ENCODE data around the gene TFAP2B.

The TFAP2B gene

DNA sequence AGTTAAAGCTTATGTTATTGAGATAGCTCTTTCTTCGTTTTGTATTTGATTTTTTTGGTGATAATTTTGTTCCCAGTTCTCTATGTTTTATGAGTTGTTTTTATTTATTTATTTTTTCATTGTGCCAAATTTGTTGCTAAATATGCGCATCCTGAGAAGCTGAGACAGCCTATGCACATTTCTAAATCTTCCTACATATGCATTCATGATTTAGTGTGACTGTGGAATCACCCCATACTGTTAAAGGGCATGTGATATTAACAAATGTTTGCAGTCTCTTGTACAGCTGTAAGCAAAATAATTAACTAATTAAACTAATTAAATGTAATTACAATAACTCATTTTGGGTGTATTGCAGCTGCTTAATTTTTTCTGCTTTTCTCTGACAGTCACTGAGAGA lies 10.4 kb downstream of the TFAP2B start:
- Mint-ChIP-seq H3K27ac (ENCODE audit: low read depth) (no peak overlapping the region), H3K27me3 (peaks cover 49% of the 10 kb centered on the region)

GRCh38 chr6:50829898-50830444 lies 11.3 kb downstream of the TFAP2B start:
- no peaks in the 10 kb centered on the region for H3K36me3 Mint-ChIP-seq (ENCODE audit: insufficient read depth)
- peaks cover 49% of the 10 kb centered on the region for H3K27me3 Mint-ChIP-seq
- H3K4me1 Mint-ChIP-seq: no peaks in the 10 kb centered on the region
- no peak for DNase-seq (ENCODE audit: low spot score in 2 of 2)
- no peak overlapping the region for H3K27ac Mint-ChIP-seq (ENCODE audit: low read depth)
- H3K4me3 Mint-ChIP-seq: no peak overlapping the region
- ATAC-seq (replicated peaks; ENCODE audit: extremely low read depth, poor library complexity, severe bottlenecking): no peak
- peaks cover 11% of the 10 kb centered on the region for H3K9me3 Mint-ChIP-seq

More for the DNA sequence above, 10.4 kb downstream of the TFAP2B start:
- Mint-ChIP-seq H3K36me3 (ENCODE audit: insufficient read depth) (no peaks in the 10 kb centered on the region), H3K9me3 (peaks cover 11% of the 10 kb centered on the region), H3K4me3 (no peak overlapping the region), H3K4me1 (no peaks in the 10 kb centered on the region)
- DNase-seq (ENCODE audit: low spot score in 2 of 2) (no peak), ATAC-seq (replicated peaks; ENCODE audit: extremely low read depth, poor library complexity, severe bottlenecking) (no peak)

GRCh38 chr6:50831186-50831585 lies 12.5 kb downstream of the TFAP2B start:
- H3K4me3 Mint-ChIP-seq: no peak overlapping the region
- no peak overlapping the region for H3K27ac Mint-ChIP-seq (ENCODE audit: low read depth)
- H3K36me3 Mint-ChIP-seq (ENCODE audit: insufficient read depth): no peaks in the 10 kb centered on the region
- peaks cover 49% of the 10 kb centered on the region for H3K27me3 Mint-ChIP-seq
- H3K9me3 Mint-ChIP-seq: peaks cover 8% of the 10 kb centered on the region
- DNase-seq (ENCODE audit: low spot score in 2 of 2) (no peak), ATAC-seq (replicated peaks; ENCODE audit: extremely low read depth, poor library complexity, severe bottlenecking) (no peak)
- no peaks in the 10 kb centered on the region for H3K4me1 Mint-ChIP-seq

- Mint-ChIP-seq H3K9me3 (peaks cover 6% of the 10 kb centered on the region), H3K4me1 (no peaks in the 10 kb centered on the region), H3K27me3 (peaks cover 43% of the 10 kb centered on the region), H3K36me3 (ENCODE audit: insufficient read depth) (no peaks in the 10 kb centered on the region), H3K27ac (ENCODE audit: low read depth) (no peak overlapping the region), H3K4me3 (no peak overlapping the region)
- no peak for ATAC-seq (replicated peaks; ENCODE audit: extremely low read depth, poor library complexity, severe bottlenecking)
- DNase-seq (ENCODE audit: low spot score in 2 of 2): no peak
These were observed 14.2 kb downstream of the TFAP2B start for GRCh38 chr6:50832912-50833311.

- Mint-ChIP-seq H3K27me3 (peaks cover 44% of the 10 kb centered on the region), H3K36me3 (ENCODE audit: insufficient read depth) (no peaks in the 10 kb centered on the region), H3K4me1 (no peaks in the 10 kb centered on the region), H3K9me3 (peaks cover 6% of the 10 kb centered on the region), H3K4me3 (no peak overlapping the region), H3K27ac (ENCODE audit: low read depth) (no peak overlapping the region)
- DNase-seq (ENCODE audit: low spot score in 2 of 2) (no peak), ATAC-seq (replicated peaks; ENCODE audit: extremely low read depth, poor library complexity, severe bottlenecking) (no peak)
These were observed 16.3 kb downstream of the TFAP2B start for GRCh38 chr6:50834929-50835410.

- ATAC-seq (replicated peaks; ENCODE audit: extremely low read depth, poor library complexity, severe bottlenecking) (no peak), DNase-seq (ENCODE audit: low spot score in 2 of 2) (no peak)
- Mint-ChIP-seq H3K36me3 (ENCODE audit: insufficient read depth) (no peaks in the 10 kb centered on the region), H3K4me1 (no peaks in the 10 kb centered on the region), H3K27ac (ENCODE audit: low read depth) (no peak overlapping the region), H3K9me3 (peaks cover 12% of the 10 kb centered on the region), H3K27me3 (peaks cover 56% of the 10 kb centered on the region), H3K4me3 (no peak overlapping the region)
These were observed 17.6 kb downstream of the TFAP2B start for GRCh38 chr6:50836231-50836630.

- Mint-ChIP-seq H3K27me3 (peaks cover 70% of the 10 kb centered on the region), H3K27ac (ENCODE audit: low read depth) (no peak overlapping the region), H3K4me1 (no peaks in the 10 kb centered on the region), H3K9me3 (peaks cover 12% of the 10 kb centered on the region), H3K4me3 (no peak overlapping the region), H3K36me3 (ENCODE audit: insufficient read depth) (no peaks in the 10 kb centered on the region)
- DNase-seq (ENCODE audit: low spot score in 2 of 2) (no peak), ATAC-seq (replicated peaks; ENCODE audit: extremely low read depth, poor library complexity, severe bottlenecking) (no peak)
These were observed 19.1 kb downstream of the TFAP2B start for GRCh38 chr6:50837589-50838445.

DNA sequence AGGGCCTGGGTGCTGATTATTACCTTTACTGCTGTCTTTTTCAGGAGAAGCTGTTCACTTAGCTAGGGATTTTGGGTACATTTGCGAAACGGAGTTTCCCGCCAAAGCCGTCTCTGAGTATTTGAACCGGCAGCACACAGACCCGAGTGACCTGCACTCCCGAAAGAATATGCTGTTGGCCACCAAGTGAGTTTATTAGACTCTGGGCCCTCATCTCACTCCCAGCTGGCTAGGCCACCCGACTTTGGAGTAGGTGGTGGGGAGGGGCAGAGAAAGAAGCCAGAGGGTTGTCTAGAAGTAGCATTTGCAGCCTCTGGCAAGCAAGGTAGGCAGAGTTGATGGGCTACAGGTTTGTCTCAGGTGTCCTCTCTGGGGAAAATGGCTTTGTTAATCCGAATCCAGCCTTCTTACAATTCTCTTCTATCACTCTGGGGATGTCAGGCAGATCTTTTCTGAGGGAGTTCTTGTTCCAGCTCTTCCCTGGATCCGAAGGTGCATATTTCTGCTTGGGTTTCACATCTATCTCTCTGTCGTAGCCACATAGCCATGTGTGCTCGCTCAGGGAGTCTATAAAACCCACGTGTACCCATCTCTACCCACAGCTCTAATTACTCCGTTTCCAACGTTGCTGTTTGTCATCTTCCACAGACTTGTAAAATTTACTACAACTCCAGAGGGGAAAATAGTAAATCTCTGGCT lies 21.6 kb downstream of the TFAP2B start:
- Mint-ChIP-seq H3K4me3 (no peak overlapping the region), H3K27ac (ENCODE audit: low read depth) (no peak overlapping the region), H3K27me3 (peaks cover 73% of the 10 kb centered on the region), H3K4me1 (no peaks in the 10 kb centered on the region), H3K36me3 (ENCODE audit: insufficient read depth) (no peaks in the 10 kb centered on the region), H3K9me3 (peaks cover 6% of the 10 kb centered on the region)
- DNase-seq (ENCODE audit: low spot score in 2 of 2) (no peak), ATAC-seq (replicated peaks; ENCODE audit: extremely low read depth, poor library complexity, severe bottlenecking) (no peak)

GRCh38 chr6:50840811-50841192 lies 22.1 kb downstream of the TFAP2B start:
- Mint-ChIP-seq H3K4me3 (no peak overlapping the region), H3K27ac (ENCODE audit: low read depth) (no peak overlapping the region), H3K4me1 (no peaks in the 10 kb centered on the region), H3K27me3 (peaks cover 73% of the 10 kb centered on the region), H3K36me3 (ENCODE audit: insufficient read depth) (no peaks in the 10 kb centered on the region), H3K9me3 (peaks cover 6% of the 10 kb centered on the region)
- no peak for DNase-seq (ENCODE audit: low spot score in 2 of 2)
- ATAC-seq (replicated peaks; ENCODE audit: extremely low read depth, poor library complexity, severe bottlenecking): no peak

GRCh38 chr6:50842446-50842845 lies 23.8 kb downstream of the TFAP2B start:
- Mint-ChIP-seq H3K9me3 (peaks cover 6% of the 10 kb centered on the region), H3K36me3 (ENCODE audit: insufficient read depth) (no peaks in the 10 kb centered on the region), H3K4me1 (no peaks in the 10 kb centered on the region), H3K27me3 (peaks cover 75% of the 10 kb centered on the region), H3K27ac (ENCODE audit: low read depth) (no peak overlapping the region), H3K4me3 (no peak overlapping the region)
- no peak for ATAC-seq (replicated peaks; ENCODE audit: extremely low read depth, poor library complexity, severe bottlenecking)
- no peak for DNase-seq (ENCODE audit: low spot score in 2 of 2)

GRCh38 chr6:50842861-50843384 lies 24.3 kb downstream of the TFAP2B start:
- H3K4me3 Mint-ChIP-seq: no peak overlapping the region
- peaks cover 6% of the 10 kb centered on the region for H3K9me3 Mint-ChIP-seq

GRCh38 chr6:50843842-50844241 lies 25.2 kb downstream of the TFAP2B start:
- H3K27me3 Mint-ChIP-seq: peaks cover 89% of the 10 kb centered on the region
- no peaks in the 10 kb centered on the region for H3K4me1 Mint-ChIP-seq
- no peak overlapping the region for H3K27ac Mint-ChIP-seq (ENCODE audit: low read depth)
- peaks cover 11% of the 10 kb centered on the region for H3K9me3 Mint-ChIP-seq
- H3K36me3 Mint-ChIP-seq (ENCODE audit: insufficient read depth): no peaks in the 10 kb centered on the region
- no peak for DNase-seq (ENCODE audit: low spot score in 2 of 2)
- ATAC-seq (replicated peaks; ENCODE audit: extremely low read depth, poor library complexity, severe bottlenecking): no peak
- no peak overlapping the region for H3K4me3 Mint-ChIP-seq

More at GRCh38 chr6:50842861-50843384, 24.3 kb downstream of the TFAP2B start:
- peaks cover 80% of the 10 kb centered on the region for H3K27me3 Mint-ChIP-seq
- no peak for DNase-seq (ENCODE audit: low spot score in 2 of 2)
- H3K36me3 Mint-ChIP-seq (ENCODE audit: insufficient read depth): no peaks in the 10 kb centered on the region
- no peaks in the 10 kb centered on the region for H3K4me1 Mint-ChIP-seq
- ATAC-seq (replicated peaks; ENCODE audit: extremely low read depth, poor library complexity, severe bottlenecking): no peak
- no peak overlapping the region for H3K27ac Mint-ChIP-seq (ENCODE audit: low read depth)
